Measurements from ENCODE around the gene PAX2.

DNA sequence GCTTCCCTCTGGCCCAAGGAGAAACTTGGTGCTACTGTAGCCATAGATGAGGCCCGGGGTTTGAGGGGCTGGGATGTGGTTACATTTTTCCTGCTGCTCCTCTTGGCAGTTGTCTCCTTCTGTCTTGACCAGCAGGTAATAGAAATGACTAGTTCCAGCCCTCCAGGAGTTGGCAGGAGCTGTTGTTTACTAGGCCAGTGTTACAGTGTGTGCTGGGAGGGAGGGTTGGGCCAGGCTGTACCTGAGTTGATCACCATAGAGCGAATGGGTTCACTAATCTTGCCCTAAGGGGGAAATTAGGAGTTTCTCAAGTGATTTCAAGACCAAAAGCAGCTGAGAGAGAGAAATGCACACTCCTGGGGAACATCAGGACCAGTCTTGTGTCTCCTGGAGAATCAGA lies 34.9 kb downstream of the PAX2 start:
- TF ChIP-seq, protein P1, sequence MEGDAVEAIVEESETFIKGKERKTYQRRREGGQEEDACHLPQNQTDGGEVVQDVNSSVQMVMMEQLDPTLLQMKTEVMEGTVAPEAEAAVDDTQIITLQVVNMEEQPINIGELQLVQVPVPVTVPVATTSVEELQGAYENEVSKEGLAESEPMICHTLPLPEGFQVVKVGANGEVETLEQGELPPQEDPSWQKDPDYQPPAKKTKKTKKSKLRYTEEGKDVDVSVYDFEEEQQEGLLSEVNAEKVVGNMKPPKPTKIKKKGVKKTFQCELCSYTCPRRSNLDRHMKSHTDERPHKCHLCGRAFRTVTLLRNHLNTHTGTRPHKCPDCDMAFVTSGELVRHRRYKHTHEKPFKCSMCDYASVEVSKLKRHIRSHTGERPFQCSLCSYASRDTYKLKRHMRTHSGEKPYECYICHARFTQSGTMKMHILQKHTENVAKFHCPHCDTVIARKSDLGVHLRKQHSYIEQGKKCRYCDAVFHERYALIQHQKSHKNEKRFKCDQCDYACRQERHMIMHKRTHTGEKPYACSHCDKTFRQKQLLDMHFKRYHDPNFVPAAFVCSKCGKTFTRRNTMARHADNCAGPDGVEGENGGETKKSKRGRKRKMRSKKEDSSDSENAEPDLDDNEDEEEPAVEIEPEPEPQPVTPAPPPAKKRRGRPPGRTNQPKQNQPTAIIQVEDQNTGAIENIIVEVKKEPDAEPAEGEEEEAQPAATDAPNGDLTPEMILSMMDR (IDR thresholded peaks at IDR 0.05) = no peak
- TF ChIP-seq EZH2 (IDR thresholded peaks at IDR 0.05) = no peak
- TF ChIP-seq EZH2phosphoT487 (IDR thresholded peaks at IDR 0.05) = no peak
